Upper lobe of left lung (tissue), 4 donors: ENCODE data around the gene SRP14.

Experiments
- EP300 ChIP-seq, 4 donors: sonication (generic); formaldehyde crosslinking; IDR thresholded peaks; one replicate each; pipeline ENCODE4 v1.5.1; 2017; ENCODE audit warnings: antibody characterized with exemption in 4 of 4, control low read depth in 2 of 4
- POLR2A ChIP-seq, 4 donors: fragments of 450-650 bp; IDR thresholded peaks; one replicate each; pipeline ENCODE4 v1.5.1; 2016 to 2017; ENCODE audit warnings: antibody characterized with exemption in 4 of 4, mild to moderate bottlenecking in 2 of 4
- TF ChIP-seq, protein P1 (sequence below), 6 experiments: fragments of 450-650 bp in 4 of 6; fragments of 200-600 bp in 2 of 6; sonication (generic) in 2 of 6; IDR thresholded peaks; one replicate each; pipeline ENCODE4 v1.5.1; 2016 to 2019; ENCODE audit warnings: antibody characterized with exemption in 6 of 6

DNA sequence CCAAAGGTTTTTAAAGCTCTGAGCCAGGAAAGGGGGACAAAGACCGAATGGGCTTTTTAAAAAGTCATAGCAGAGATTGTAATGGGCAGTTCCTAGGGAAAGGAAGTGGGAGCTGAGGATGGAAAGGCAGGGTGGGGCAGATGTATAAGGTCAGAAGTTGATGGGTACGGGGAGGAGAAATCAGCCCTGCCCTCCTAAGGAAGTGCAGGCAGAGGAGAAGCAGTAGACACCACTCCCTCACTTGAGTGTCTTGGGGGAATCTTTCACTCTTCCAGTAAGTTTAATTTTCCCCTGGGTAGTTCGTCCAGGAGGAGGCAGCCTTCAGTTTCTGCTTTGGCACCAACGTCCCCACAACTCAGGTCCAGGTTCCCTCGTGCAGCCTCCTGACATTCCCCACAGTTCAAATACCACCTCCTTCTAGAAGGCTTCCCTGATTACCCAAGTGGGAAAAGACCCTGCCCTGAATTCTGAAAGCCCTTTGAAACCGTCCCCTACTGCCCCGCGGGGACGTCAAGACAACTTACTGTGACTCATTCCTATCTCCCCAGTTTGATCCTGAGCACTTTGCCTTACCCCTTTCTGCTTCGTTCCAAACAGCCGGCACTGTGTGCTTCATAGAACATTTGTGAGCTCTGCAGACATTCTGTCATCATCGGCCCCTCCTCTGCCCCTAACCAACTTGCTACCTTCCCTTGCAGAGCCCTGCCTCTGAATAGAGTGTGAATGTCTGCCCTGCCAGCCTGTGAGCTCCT is 14.3 kb upstream of the SRP14 start:
- TF ChIP-seq, protein P1, sequence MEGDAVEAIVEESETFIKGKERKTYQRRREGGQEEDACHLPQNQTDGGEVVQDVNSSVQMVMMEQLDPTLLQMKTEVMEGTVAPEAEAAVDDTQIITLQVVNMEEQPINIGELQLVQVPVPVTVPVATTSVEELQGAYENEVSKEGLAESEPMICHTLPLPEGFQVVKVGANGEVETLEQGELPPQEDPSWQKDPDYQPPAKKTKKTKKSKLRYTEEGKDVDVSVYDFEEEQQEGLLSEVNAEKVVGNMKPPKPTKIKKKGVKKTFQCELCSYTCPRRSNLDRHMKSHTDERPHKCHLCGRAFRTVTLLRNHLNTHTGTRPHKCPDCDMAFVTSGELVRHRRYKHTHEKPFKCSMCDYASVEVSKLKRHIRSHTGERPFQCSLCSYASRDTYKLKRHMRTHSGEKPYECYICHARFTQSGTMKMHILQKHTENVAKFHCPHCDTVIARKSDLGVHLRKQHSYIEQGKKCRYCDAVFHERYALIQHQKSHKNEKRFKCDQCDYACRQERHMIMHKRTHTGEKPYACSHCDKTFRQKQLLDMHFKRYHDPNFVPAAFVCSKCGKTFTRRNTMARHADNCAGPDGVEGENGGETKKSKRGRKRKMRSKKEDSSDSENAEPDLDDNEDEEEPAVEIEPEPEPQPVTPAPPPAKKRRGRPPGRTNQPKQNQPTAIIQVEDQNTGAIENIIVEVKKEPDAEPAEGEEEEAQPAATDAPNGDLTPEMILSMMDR (IDR thresholded peaks at IDR 0.05): peak in 1 of 6 experiments; percentile 9
- no peak for TF ChIP-seq POLR2A (IDR thresholded peaks at IDR 0.05)
- no peak for TF ChIP-seq EP300 (IDR thresholded peaks at IDR 0.05)
